GM13976 (cell line): ENCODE results near the gene PRPSAP1.
A peak's percentile ranks its signal among the peaks of the same experiment; 100 is the strongest.

ENCODE experiments used
- DNase-seq: peaks from one replicate; pipeline ENCODE4 v3.0.0; 2012; ENCODE audit warnings: low spot score
- CTCF ChIP-seq: IDR thresholded peaks from 2 replicates; pipeline ENCODE4 v1.5.1; 2012; ENCODE audit warnings: borderline replicate concordance, mild to moderate bottlenecking; ENCODE audit not compliant: insufficient read depth; ENCODE audit errors: extremely low read depth, missing control alignments, control extremely low read depth
- in situ Hi-C: fragments of 300-500 bp; cut with MboI; formaldehyde crosslinking; loops from one replicate; pipeline ENCODE4 v1.12.0; 2022; ENCODE audit warnings: low sequenced_read_pairs, mixed read lengths, inconsistent platforms; ENCODE audit not compliant: unreplicated experiment

PRPSAP1 gene, protein sequence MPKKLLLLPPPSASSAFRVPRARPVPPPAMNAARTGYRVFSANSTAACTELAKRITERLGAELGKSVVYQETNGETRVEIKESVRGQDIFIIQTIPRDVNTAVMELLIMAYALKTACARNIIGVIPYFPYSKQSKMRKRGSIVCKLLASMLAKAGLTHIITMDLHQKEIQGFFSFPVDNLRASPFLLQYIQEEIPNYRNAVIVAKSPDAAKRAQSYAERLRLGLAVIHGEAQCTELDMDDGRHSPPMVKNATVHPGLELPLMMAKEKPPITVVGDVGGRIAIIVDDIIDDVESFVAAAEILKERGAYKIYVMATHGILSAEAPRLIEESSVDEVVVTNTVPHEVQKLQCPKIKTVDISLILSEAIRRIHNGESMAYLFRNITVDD

GRCh38 chr17:76353599-76354316 lies at the start of gene PRPSAP1:
PRPSAP1 (minus strand) TSS chr17:76353916; CDS start chr17:76353703, 213 bp downstream.
- in situ Hi-C loops, result no loop called here
- DNase-seq, result peak; percentile 94
- peak; percentile 3 for TF ChIP-seq CTCF

DNA sequence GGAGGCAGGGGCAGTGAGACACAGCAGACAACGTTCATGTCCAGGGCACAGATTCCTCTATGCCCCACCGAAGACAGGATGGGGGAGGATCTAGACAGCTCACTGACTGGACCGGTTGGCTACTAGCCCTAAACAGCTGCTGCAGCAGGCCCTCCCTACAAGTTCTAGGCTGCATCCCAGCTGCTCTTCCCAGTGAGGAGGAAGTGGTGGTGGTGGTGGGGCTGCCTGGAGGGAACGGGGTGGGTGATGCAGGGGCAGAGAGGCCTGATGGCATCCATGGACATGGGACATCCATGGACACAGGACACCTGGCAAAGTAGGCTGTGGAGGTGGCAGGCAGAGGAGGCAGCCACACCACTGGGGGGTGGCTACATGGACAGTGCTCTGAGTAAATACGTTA lies 49.0 kb upstream of the PRPSAP1 start:
- TF ChIP-seq CTCF, result no peak
- DNase-seq, result no peak
- in situ Hi-C loops, result loop anchor here (5.0 kb wide), 1 partner anchor 100 kb away; no protein-coding TSS in a partner anchor

- TF ChIP-seq CTCF, result no peak
- in situ Hi-C loops, result loop anchor here (5.0 to 10.0 kb wide), 2 partner anchors 97 to 285 kb away; no protein-coding TSS in a partner anchor
- DNase-seq, result no peak
Measured at GRCh38 chr17:76399175-76400172, 45.8 kb upstream of the PRPSAP1 start.

GRCh38 chr17:76398523-76399174 lies 44.9 kb upstream of the PRPSAP1 start:
- in situ Hi-C loops, result loop anchor here (10.0 kb wide), 1 partner anchor 284 kb away; no protein-coding TSS in a partner anchor
- no peak for TF ChIP-seq CTCF
- no peak for DNase-seq

DNA sequence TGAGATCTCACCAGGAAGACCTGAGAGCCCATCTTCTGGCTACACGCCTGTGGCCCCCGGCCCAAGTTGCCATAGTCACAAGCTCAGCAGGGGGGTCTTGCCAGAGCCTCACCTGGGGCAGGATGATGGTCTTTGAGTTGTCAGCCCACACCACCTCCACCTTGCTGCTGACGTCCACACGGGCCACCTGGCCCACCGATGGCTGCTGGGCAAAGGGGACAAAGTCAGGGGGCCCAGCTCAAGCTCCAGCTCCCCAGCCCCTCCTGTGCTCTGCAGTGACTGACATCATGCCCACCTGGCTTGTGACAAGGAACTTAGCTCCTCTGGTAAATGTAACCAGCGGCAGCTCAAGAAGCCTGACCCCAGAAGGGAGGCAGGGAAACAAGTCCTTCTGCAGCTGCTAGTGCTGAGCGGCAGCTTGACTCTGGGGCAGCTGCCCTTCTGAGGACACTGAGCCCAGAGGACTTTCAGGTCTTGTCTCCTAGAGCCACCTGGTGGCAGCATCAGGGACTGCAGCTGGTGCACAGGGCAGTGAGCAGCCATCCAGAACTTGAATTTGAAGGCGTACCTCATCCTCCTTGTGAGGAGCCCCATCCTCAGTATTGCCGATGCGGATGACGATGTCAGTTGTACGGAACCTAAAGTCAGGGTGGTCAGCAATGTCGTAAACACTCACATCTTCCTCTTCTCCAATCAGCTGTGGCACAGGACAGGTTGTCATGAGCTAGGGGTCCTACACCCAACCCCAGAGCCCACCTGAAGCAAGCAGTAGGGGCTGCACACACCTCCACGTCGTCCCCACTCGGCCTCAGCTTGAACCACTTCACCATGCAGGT lies 44.2 kb upstream of the PRPSAP1 start:
- in situ Hi-C loops, result loop anchor here (10.0 kb wide), 1 partner anchor 283 kb away; no protein-coding TSS in a partner anchor
- DNase-seq, result peak; percentile 90
- TF ChIP-seq CTCF, result peak; percentile 95
